Testis (tissue), 2 donors: Measurements from ENCODE around the gene ZNF462.

ENCODE experiments used
- CTCF ChIP-seq, 3 experiments: fragments of 450-650 bp in 2 of 3; fragments of 200-600 bp in 1 of 3; sonication (generic) in 1 of 3; IDR thresholded peaks; one replicate each; pipeline ENCODE4 v1.5.1; 2016 to 2019; ENCODE audit warnings: antibody characterized with exemption in 3 of 3, mild to moderate bottlenecking in 2 of 3, moderate library complexity in 1 of 3
- POLR2A ChIP-seq: fragments of 450-650 bp; IDR thresholded peaks from one replicate; pipeline ENCODE4 v1.6.1; 2017; ENCODE audit warnings: antibody characterized with exemption, mild to moderate bottlenecking, moderate library complexity

GRCh38 chr9:107044872-107045271, 181.9 kb downstream of the ZNF462 start:
- TF ChIP-seq CTCF (IDR thresholded peaks at IDR 0.05) (peak in 1 of 3 experiments; percentile 16), POLR2A (no peak)
